CD4-positive, alpha-beta T cell treated with Interleukin-6 at 100 ng/mL for 8 hours (primary cell): Measurements from ENCODE around the gene POLN.
"Not testable (repeated sequence)": the region's sequence is repeated elsewhere in the genome, so short reads cannot be mapped to it uniquely, and the experiment has no call there.

Source experiments
- DNase-seq: peaks from one replicate; pipeline ENCODE4 v3.0.0-alpha.2; 2020; ENCODE audit warnings: mixed read lengths, low spot score

The POLN gene

DNA sequence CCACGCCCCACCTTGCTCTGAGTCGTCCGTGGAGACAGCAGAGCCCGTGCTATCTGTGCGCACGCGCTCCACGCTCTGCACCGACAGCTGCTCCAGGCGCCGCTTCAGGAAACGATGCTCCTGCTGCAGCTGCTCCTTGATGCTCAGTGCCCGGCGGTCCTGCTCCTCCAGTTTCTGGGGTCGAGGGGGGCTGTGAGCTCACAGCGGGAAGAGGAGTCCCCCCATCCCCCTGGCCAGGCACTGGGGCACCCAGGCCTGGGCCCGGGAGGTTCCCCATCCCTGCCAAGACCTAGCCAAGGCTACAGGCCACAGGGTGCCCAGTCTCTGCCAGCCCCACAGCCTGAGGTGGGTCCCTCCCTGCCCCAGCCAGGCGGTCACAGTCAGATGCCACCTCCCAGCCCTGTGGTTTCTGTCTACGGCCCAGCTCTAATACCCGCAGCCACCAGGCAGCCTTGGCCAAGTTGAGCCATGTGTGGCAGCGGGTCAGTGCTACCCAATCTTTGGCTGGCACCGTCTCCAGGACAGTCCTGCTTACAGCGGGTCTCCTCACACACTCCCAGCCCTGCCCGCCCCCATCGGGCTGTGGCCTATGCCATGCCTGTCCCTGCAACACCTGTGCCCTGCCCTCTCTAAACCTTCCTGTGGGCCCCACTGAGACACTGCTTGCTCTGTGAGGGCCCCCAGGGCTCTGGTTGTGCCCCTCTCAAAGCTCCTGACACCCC is 9.3 kb upstream of the POLN start:
- no peak for DNase-seq

DNA sequence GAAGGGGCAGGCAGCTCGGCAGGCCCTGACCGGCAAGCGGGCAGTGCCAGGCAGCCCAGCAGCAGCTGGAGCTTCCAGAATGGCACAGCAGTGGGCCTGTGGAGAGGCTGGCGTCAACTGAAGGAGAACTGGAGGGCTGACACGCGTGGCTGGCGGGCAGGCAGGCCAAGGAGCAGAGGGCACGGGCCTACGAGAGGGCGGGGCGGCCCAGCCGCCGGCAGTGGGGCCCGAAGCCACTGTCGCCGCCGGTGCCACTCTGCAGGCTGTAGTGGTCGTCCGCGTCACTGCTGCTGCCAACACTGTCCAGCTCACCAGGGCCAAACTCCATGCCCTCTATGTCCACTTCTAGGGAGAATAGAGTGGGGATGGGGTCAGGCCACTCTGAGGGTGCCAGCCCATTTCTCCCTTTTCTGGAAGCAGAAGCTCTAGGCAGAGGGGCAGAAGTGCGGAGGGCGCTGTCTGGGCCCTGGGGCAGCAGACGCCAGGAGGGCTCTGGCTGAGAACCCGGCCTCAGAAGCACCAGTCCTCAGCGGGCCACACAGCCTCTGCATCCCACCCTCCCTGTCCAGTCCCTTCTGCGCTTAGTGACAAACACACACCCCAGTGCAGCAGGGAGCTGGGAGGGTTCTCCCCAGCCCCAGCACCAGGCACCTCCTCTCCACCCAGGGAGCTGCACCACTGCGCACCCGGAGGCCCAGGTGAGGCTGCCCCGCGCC is 8.6 kb upstream of the POLN start:
- no peak for DNase-seq

DNA sequence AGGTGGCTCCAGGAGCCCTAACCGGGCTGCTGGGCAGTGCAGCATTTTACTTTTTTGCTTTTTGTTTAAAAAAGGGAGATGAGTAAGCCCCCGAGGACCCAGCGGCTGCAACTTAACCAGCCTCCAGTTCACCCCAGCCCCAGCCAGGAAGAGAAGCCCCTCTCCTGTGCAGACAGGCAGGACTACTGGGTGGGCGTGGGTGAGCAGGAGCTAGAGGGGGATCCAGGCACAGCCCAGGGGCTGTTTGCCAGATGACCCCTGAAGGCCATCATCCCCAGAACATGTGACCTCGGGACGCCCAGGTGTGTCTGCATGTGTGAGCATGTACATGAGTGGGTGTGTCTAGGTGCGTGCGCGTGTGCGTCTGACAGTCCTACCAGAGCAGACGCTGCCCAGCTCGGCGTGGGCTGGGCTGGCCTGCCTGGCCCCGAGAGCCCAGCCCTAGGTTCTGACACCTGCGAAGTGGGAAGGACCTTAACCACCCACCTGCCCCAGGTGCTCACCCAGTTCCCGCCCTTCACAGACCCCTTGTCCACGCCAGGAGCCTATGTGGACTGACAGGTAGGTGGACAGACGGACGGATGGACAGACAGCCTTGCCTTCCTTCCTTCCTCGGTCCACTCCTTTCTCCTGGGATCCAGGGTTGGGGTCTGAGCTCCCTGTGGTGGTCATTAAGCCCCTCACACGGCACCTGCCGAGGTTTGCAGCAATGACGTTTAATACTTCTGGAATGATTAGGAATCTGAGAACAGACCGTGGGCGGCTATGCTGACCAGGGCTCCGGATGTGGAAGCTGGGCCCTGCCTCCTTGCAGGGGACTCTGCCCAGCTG is 7.8 kb upstream of the POLN start:
- no peak for DNase-seq

DNA sequence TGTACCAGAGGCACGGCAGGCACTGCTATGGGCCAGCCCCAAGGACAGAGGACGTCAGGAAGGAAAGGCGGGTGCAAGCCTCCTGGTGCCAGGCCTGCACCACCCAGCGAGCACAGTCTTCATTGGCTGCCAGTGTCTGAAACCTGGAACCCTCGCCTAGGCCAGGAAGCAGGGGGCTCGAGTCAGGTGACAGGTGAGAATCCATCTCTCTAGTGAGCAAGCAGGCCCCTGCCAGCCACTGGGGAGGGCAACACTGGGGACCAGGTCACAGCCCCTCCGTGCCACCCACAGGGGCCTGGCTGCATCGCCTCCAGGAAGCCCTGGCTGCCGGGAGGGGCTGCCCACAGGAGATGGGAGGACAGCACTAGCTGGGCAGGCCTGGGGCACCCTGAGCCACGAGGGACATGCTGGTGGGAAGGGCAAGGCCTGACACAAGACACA is 6.9 kb upstream of the POLN start:
- DNase-seq: no peak

DNA sequence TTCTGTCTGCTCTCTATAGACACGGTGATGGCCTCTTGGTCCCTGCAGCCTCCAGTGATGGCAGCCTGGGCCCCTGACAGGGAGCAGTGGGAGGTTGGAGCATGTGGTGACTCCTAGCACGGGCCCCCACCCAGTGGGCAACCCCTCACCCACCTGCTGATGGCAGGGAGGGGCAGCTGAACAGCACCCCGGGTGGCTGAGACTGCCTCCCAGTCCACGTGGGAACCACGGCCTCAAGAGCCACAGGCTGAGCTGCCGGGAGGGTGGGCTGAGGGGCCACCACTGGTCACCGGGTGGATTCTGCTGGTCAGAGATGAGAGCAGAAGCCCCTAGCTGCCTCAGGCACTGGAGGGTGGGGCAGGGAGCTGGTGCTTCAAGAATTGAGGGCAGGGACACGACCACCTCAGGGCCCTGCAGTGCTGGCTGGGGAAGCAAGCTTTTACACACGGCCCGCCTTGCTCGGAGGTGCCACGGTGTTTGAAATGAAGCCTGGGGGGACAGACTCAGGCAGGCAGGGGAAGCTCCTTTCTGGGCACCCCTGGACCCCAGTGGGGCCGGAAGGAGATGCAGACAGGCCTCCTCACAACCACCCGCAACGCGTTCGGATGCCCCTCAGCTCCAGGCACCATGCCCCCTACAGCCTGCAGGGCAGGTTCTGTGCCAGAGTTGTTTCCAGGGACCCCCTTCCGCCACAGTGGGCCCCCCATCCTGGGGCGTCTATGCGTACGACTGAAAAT is 6.3 kb upstream of the POLN start:
- DNase-seq: no peak

DNA sequence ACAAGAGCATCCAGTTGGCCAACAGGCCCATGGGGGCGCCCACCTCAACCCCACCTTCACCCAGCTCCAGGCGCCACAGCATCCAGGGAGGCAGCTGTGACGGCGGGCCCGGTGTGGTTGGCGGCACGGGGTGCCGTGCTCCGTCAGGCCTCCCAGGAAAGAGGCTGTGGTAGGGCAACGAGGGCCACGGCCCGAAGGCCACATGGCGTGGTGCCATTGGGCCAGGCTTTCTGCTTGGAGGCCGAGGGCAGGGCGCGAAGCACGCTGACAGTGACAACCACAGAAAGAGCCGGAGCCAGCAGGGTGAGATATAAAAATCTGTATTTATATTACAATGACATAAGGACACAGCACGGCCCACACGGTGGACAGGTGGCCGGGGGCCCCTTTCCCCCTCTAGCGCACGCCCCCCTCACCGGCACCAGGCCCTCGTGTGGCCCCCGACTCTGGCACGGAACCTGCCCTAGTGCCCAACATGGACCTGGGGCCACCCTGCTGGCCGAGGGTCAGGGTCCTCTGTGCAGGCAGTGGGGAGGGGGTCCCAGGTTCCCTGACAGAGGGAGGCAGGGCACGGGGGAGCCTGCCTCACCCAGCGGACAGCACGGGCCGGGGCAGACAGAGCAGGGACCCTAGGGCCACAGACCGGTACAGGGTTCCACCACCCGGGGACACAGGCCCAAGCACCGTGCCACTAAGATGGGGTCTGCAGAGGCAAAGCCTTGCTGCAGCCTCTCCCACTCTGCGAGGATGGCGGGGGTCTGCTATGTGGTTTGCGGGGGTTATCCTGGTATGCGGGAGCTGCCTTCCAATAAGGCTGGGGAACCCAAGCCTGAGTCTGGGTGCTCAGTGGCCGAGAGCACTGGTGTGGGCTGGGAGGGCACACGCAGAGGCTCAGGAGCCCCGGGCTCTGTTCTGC is 5.5 kb upstream of the POLN start:
- no peak for DNase-seq

DNA sequence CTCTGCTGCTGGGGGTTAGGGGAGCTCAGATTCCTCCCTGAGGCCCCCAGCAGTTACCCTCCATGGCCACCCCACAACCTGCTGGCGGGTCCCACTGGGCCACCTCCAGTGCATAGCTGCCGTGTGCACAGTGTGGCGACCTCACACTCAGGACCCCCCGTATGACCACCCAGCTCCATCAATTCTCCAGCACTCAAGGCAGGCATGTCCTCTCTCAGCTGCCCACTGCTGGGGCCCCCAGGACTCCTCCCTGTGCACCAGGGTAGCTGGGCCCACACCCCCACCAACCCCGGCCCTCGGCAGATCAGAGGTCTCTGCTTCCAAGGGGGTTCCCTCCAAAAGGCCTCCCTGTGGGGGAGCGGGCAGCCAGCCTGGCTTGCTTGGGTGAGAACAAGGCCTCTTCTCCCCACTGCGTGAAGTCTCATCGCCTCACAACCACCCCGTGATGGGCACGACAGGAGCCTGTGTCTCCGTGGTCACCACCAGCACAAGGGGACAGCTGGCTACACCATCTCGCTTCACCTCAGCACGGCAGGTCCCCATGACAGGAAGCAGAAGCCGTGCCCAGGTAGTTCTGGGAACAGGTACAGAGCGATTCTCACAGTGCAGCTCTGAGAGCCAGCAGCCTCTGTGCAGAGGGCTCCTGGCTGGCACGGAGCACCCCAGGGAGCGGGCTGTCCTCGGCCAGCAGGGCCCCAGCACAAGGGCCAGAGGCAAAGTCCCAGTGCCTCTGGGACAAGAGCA is 4.6 kb upstream of the POLN start:
- DNase-seq: no peak

DNA sequence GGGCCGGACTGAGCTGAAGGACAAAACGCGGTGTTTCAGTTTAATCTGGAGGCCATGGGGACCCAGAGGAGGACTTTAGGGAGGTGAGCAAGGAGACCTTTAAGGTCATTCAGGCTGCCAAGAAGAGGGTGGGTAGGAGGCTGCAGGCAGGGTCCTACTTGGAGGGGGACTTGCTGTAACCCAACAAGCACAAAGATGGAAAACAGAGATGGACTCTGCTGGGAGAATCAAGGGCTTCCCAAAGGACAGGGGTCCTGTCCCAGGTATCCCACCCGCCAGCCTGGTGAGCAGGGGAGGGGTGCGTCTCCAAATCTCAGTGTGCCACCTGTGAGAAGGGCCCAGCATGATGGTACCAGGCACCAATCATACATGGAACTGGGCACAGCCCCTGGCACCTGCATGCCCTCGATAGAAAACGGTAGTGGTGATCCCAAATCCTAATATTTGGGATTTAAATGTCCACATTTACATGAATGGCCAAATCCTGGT is 3.9 kb upstream of the POLN start:
- no peak for DNase-seq

DNA sequence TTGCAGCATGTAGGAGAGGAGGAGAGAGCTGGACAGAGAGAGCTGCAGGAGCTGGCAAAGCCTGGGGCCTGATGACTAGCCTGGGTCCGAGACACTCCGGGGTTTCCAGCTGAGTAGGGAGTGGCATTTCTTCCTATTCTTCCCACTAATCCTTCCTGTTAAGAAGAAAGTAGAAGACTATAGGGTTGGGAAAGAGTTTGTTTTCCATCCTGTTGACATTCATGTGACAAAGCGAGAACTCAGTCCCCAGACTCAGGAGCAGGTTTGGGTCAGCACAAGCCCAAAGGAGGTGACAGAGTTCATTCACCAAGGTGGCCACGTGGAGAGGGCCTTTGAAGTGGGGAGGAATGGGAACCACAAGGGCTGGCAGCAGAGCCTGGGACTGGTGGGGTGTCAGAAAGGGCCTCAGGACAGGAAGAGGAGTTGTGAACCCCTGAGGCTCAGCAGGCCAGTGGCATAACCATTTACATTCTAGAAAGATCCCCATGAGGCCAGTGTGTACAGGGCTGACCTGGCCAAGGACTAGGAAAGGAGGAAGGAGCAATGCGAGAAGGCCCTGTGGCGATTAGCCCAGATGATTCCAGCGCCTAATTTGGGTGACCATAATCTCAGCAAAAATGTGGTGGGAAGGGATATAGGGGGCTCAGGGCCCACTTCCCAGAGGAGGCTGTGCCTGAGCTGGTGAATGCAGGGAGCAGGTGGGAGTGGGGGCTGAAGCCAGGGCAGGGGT is 3.3 kb upstream of the POLN start:
- no peak for DNase-seq

DNA sequence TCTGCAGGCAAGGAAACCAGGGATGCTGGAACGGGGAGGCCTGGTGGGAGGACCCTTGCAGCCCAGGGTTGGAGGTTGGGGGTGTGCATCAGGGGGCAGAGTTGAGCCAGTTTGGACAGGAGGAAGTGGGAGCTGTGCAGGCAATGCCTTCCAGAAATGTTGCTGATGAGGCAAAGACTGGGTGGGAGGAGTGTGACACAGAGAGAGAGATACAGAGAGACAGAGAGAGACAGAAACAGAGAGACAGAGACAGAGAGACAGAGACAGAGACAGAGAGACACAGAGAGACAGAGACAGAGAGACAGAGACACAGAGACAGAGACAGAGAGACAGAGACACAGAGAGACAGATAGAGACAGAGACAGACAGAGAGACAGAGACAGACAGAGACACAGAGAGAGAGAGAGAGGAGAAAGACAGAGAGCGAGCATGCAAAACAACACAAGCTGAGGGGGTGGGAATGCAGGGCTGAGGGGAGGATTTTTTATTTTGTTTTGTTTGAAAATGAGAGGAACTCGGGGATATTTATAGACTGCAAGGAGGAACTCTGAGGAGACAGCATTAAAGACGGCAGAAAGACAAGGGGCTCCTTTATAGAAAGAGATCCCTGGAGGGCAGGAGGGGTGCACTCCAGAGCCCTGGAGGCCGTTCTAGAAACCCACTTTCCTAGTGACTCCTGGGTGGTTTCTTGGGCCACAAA is 1.9 kb upstream of the POLN start:
- no peak for DNase-seq

DNA sequence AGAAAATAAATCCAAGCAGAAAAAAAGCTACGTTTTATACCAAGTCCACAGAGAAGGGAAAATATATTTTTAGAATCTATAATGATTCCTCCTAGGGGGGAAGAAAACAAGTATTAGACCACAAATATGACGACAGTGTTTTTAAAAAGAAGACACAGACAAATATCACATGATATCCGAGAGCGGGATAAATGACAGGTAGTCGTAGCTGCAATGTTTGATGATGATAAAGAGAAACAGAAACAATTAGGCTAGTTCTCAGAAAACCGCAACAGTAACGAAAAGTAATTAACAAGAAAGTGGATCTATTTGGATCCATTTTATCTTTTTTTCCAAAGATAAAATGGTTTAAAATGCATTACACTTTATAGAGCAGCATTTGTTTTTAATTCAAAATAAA is 918 bp downstream of the POLN start:
- DNase-seq: no peak

DNA sequence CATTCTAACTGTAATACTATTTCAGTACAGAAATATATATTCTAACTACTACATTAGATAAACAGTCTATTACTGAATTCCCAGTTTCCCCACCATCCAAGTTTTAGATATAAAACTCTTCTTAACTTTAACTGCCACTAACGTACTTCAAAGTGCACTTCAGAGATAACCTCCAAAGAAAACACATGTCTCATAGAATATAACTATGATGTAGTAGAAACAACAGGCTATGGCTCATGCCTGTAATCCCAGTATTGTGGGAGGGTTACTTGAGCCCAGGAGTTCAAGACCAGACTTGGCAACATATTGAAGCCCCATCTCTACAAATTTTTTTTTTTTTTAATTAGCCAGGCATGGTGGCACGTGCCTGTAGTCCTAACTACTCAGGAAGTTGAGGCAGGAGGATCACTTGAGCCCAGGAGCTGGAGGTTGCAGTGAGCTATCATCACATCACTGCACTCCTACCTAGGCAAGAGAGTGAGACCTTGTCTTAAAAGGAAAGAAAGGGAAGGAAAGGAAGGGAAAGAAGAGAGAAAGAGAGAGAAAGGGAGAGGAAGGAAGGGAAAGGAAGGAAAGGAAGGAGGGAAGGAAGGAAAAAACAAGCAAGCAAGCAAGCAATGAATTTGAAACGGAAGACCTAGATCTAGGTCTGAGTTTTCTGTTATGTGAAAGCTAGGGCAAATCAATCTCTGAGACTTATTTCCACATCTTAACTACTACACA is 4.8 kb downstream of the POLN start:
- no peak for DNase-seq

DNA sequence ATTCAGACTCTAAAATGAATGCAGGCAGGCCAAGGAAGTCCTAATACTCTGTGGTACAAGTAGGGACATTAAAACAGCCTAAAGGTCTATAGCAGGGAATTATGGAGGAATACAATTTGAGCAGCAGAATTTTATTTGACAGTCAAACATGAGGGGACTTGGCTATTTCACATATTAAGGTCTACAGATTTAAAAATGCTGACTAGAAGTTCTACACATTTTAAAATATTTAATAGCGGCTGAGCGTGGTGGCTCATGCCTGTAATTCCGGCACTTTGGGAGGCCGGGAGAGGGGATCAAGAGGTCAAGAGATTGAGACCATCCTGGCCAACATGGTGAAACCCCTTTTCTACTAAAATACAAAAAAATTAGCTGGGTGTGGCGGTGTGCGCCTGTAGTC is 10.8 kb downstream of the POLN start:
- DNase-seq: no peak

DNA sequence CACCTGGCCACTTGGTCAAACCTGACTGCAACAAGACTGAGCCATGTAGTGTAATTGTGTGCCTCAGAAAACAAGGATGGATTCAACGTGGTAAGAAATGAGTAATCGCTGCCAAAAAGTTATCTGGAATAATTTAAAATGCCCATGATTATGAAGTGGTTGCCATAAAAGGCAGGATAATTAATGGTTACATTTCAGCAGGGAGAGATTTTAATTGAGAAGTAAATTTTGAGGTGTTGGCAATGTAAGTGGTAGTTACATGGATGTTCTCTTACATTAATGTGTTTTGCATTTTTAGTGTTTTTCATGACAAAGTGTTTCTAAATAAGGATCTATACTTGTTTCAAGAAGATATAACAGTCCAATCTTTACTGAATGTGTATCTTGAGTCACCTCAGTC is 15.7 kb downstream of the POLN start:
- no peak for DNase-seq

DNA sequence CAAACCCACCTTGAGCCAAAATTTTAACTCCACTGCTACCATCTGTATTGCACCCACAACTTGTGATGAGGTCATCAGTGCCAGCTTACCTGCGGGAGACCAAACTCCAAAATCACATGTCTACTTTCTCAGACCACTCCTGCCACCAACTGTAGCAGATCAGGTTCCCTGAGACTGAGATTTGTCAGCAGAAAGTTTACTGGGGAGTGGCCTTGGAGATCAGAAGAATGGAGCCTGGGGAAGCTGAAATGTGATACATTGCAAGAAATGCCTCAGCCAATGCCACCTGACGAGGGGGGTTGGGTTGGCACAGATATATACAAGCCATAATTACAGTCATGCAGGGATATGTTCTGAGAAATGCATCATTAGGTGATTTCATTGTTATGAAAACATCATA is 19.1 kb downstream of the POLN start:
- no peak for DNase-seq

DNA sequence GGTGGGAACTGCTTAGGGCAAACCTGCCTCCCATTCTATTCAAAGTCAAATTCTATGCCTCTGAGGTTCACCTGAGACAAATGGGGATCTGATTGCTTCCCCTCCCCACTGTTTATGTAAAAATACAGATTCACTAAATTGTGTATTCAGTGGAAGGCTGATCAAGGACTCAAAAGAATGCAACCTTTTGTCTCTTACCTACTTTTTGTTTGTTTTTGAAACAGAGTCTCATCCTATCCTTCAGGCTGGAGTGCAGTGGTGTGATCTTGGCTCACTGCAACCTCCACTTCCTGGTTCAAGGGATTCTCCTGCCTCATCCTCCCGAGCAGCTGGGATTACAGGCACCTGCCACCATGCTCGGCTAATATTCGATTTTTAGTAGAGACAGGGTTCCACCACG is 20.5 kb downstream of the POLN start:
- not testable (repeated sequence) for DNase-seq

DNA sequence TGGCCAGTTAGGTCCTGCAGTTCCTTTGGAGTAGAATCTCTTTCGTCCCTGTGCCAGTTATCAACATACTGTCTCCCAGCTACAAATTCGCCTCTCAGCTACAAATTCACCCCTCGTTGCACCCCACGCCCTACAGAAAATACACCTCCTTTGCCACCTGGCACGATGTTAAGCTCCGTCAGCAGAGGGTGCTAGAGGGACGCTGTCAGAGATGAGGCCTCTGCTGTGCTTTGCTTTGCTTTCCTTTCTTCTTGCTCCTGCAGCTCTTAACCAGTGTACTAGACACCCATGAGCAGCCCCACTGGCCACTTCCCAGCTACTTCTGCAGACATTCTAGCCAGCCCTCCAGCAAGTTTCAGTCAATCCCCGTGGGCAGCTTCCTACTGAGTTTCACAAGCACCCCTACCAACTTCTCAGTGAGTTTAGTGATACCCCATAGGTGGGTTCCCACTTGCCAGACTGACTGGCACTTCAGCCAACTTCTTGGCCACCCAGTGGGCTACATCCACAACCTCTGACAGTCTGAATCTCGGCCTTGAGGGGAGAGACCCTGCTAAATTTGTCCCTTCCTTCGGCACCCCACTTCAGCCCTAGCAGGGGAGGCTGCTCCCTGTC is 21.8 kb downstream of the POLN start:
- DNase-seq: peak; percentile 76
